Left lung (tissue), 10 donors: Measurements from ENCODE around the gene AGMAT. TPM values are rescaled to one million over a fixed set of nuclear protein-coding genes. Genes with fewer than 3 reads are reported as not detected.

Experiments used
- ATAC-seq: fragments of 200-7000 bp; cut with Tn5 transposase; one replicate; pipeline ENCODE4 v1.9.1; 2020; ENCODE audit warnings: moderate library complexity
- DNase-seq, 4 donors: peaks; one replicate each; pipeline ENCODE4 v3.0.0-alpha.2; 2013 to 2020
- H3K27ac ChIP-seq, 2 donors: fragments of 200-600 bp; sonication (generic) in 1 of 2; one replicate each; pipeline versions ENCODE4 v1.5.0 to v1.8.0; 2020 to 2021
- H3K27me3 ChIP-seq, 2 donors: fragments of 200-600 bp; sonication (generic) in 1 of 2; one replicate each; pipeline versions ENCODE4 v1.5.0 to v1.8.0; 2020 to 2021
- H3K36me3 ChIP-seq, 2 donors: fragments of 200-600 bp; sonication (generic) in 1 of 2; one replicate each; pipeline versions ENCODE4 v1.5.0 to v1.8.0; 2020 to 2021
- H3K4me1 ChIP-seq, 2 donors: fragments of 200-600 bp; one replicate each; pipeline ENCODE4 v1.8.0; 2021
- H3K4me3 ChIP-seq, 2 donors: fragments of 200-600 bp; sonication (generic) in 1 of 2; one replicate each; pipeline versions ENCODE4 v1.5.0 to v1.8.0; 2020 to 2021; ENCODE audit warnings: mild to moderate bottlenecking in 1 of 2
- H3K9me3 ChIP-seq, 2 donors: fragments of 200-600 bp; sonication (generic) in 1 of 2; one replicate each; pipeline versions ENCODE4 v1.5.0 to v1.8.0; 2020 to 2021
- CTCF ChIP-seq, 2 donors: fragments of 200-600 bp; sonication (generic) in 1 of 2; IDR thresholded peaks; one replicate each; pipeline versions ENCODE4 v1.5.0 to v1.8.0; 2021; ENCODE audit warnings: antibody characterized with exemption in 2 of 2
- intact Hi-C, 2 donors: fragments of 100-400 bp; cut with DNase I; formaldehyde crosslinking; loops; one replicate each; pipeline versions ENCODE4 v1.11.2 to v1.14.2; 2022
- polyA plus RNA-seq, 6 donors: library from polyadenylated mRNA; unstranded; fragments of 120-200 nt; gene quantifications; one replicate each; pipeline ENCODE4 v1.2.1, GENCODE V29; 2013; ENCODE audit not compliant: insufficient read length in 6 of 6
- total RNA-seq, 2 donors: library from RNA; stranded (reverse); fragmentation: NEBNext Ultra II Directional; extraction: Animal tissue kit (Norgen Biotek cat#: 25700); gene quantifications; one replicate each; pipeline ENCODE4 v1.2.1, GENCODE V29; 2021
- donor health status: DM: no; HTN: yes; CAD: no.
- donor health status: DM: no; HTN: no; CAD: no.

The AGMAT gene
- total and polyA plus RNA-seq, 8 donors, result 0.35 to 1.1 (median 0.72) TPM

DNA sequence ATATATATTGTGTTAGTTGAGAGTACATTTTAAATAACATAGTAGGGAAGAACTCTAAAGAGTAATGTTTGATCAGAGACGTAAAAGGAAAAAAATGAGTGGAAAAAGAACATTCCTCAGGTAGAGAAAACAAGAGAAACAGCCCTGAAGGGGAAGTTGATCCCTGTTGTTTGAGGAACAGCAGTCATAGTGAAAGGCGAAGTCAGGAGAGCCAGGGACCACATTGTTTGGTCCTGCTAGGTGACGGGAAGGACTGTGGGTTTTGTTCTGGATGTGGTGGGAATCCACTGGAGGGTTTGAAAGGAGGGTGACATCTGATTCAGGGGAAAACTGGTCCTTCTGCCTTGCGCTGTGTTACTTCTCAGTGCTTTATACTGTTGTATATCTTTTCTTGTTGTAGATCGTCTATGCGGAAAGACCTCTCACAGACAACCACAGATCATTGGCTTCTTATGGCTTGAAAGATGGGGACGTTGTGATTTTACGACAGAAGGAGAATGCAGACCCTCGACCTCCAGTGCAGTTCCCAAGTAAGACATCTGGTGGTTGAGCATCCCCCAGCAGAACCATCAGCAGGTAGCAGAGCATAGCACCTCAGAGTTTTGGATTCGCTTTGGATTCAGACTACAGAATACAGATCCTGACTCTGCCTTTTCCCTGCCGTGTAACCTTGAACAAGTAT lies 41.6 kb upstream of the AGMAT start:
- ATAC-seq, result no peak
- H3K27ac ChIP-seq, result no peak overlapping the region
- no peaks in the 10 kb centered on the region for H3K27me3 ChIP-seq
- peaks cover 0 to 46% of the 10 kb centered on the region in 2 donors for H3K36me3 ChIP-seq
- DNase-seq, result no peak
- no peak for TF ChIP-seq CTCF (IDR thresholded peaks at IDR 0.05)
- H3K9me3 ChIP-seq, result no peaks in the 10 kb centered on the region
- intact Hi-C loops, result no loop called here
- H3K4me3 ChIP-seq, result no peak overlapping the region
- peaks cover 7 to 50% of the 10 kb centered on the region in 2 donors for H3K4me1 ChIP-seq

GRCh38 chr1:15625056-15625917 lies 40.4 kb upstream of the AGMAT start:
- no peaks in the 10 kb centered on the region for H3K27me3 ChIP-seq
- no peak for TF ChIP-seq CTCF (IDR thresholded peaks at IDR 0.05)
- H3K4me3 ChIP-seq, result no peak overlapping the region
- DNase-seq, result no peak
- H3K9me3 ChIP-seq, result no peaks in the 10 kb centered on the region
- no peak for ATAC-seq
- peaks cover 14 to 61% of the 10 kb centered on the region in 2 donors for H3K4me1 ChIP-seq
- intact Hi-C loops, result no loop called here
- no peak overlapping the region for H3K27ac ChIP-seq
- H3K36me3 ChIP-seq, result peaks cover 0 to 35% of the 10 kb centered on the region in 2 donors

DNA sequence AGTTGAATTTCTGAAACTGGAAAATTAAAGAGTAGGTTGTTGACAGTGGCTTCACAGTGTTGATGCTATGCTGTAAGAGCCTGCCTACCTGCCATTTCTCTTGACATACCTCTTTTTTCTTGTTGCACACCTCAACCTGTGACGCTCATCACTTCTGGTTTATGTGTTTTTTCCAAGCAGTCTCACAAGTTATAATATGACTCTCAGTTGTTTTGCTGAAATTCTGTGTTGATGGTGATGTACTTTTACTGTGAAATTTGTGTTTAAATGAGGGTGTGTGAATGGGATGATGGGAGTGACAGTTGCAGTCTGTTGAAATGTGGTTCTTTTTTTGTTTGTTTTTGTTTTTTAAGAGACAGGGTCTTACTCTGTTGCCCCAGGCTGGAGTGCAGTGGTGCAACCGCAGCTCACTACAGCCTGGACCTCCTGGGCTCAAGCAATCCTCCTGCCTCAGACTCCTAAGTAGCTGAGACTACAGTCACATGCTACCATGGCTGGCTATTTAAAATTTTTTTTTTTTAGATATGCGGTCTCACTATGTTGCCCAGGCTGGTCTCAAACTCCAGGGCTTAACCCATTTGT lies 39.4 kb upstream of the AGMAT start:
- no peak overlapping the region for H3K4me3 ChIP-seq
- H3K4me1 ChIP-seq, result peaks cover 18 to 72% of the 10 kb centered on the region in 2 donors
- no peak for ATAC-seq
- intact Hi-C loops, result no loop called here
- H3K27me3 ChIP-seq, result no peaks in the 10 kb centered on the region
- TF ChIP-seq CTCF (IDR thresholded peaks at IDR 0.05), result no peak
- no peak overlapping the region for H3K27ac ChIP-seq
- H3K9me3 ChIP-seq, result no peaks in the 10 kb centered on the region
- DNase-seq, result no peak
- H3K36me3 ChIP-seq, result peaks cover 0 to 26% of the 10 kb centered on the region in 2 donors

GRCh38 chr1:15623435-15623834 lies 38.6 kb upstream of the AGMAT start:
- Histone ChIP-seq H3K4me3 (no peak overlapping the region), H3K36me3 (peaks cover 0 to 18% of the 10 kb centered on the region in 2 donors), H3K27ac (no peak overlapping the region), H3K9me3 (no peaks in the 10 kb centered on the region), H3K27me3 (no peaks in the 10 kb centered on the region), H3K4me1 (peaks cover 22 to 80% of the 10 kb centered on the region in 2 donors)
- TF ChIP-seq CTCF (IDR thresholded peaks at IDR 0.05), result no peak
- ATAC-seq (no peak), DNase-seq (no peak)
- intact Hi-C loops, result no loop called here
